AG09309 (cell line): Measurements from ENCODE around the gene PRMT5.
"Not testable (repeated sequence)": the region's sequence is repeated elsewhere in the genome, so short reads cannot be mapped to it uniquely, and the experiment has no call there.

Experiments
- DNase-seq: peaks from one replicate; pipeline ENCODE4 v3.0.0-alpha.2; 2010; ENCODE audit warnings: low read depth
- H3K4me3 ChIP-seq: 2 replicates; pipeline ENCODE4 v1.5.1; 2011; ENCODE audit warnings: mild to moderate bottlenecking, low read depth, low read length, moderate library complexity; ENCODE audit not compliant: control insufficient read depth
- TF ChIP-seq, protein P1 (sequence below): IDR thresholded peaks from 2 replicates; pipeline ENCODE4 v1.5.1; 2011; ENCODE audit warnings: mild to moderate bottlenecking, low read depth, low read length, inconsistent platforms; ENCODE audit not compliant: insufficient read depth, control insufficient read depth; ENCODE audit errors: missing control alignments

The PRMT5 gene

GRCh38 chr14:22962061-22962676 is 33.0 kb upstream of the PRMT5 start:
- TF ChIP-seq, protein P1, sequence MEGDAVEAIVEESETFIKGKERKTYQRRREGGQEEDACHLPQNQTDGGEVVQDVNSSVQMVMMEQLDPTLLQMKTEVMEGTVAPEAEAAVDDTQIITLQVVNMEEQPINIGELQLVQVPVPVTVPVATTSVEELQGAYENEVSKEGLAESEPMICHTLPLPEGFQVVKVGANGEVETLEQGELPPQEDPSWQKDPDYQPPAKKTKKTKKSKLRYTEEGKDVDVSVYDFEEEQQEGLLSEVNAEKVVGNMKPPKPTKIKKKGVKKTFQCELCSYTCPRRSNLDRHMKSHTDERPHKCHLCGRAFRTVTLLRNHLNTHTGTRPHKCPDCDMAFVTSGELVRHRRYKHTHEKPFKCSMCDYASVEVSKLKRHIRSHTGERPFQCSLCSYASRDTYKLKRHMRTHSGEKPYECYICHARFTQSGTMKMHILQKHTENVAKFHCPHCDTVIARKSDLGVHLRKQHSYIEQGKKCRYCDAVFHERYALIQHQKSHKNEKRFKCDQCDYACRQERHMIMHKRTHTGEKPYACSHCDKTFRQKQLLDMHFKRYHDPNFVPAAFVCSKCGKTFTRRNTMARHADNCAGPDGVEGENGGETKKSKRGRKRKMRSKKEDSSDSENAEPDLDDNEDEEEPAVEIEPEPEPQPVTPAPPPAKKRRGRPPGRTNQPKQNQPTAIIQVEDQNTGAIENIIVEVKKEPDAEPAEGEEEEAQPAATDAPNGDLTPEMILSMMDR, result no peak
- H3K4me3 ChIP-seq, result no peak overlapping the region
- no peak for DNase-seq

GRCh38 chr14:22955702-22956569 is 26.8 kb upstream of the PRMT5 start:
- H3K4me3 ChIP-seq, result peak overlapping the region; percentile 51
- DNase-seq, result no peak
- TF ChIP-seq, protein P1, result no peak

- H3K4me3 ChIP-seq, result no peak overlapping the region
- DNase-seq, result no peak
- TF ChIP-seq, protein P1, result no peak
These were observed 23.2 kb upstream of the PRMT5 start for GRCh38 chr14:22952418-22952817.

DNA sequence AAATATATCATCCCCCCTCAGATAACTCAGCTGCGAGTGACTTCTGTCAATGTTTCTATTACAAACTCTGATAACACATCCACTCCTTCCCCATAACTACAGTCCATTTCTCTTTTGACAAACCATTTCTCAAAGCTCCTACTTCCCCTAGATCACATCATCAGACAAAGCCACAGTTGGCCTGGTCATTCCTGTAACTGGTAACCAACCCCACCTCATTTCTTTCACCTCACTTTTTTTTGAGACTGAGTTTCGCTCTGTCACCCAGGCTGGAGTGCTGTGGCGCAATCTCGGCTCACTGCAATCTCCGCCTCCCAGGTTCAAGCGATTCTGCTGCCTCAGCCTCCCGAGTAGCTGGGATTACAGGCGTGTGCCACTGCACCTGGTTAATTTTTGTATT is 22.6 kb upstream of the PRMT5 start:
- H3K4me3 ChIP-seq, DNase-seq: not testable (repeated sequence)

GRCh38 chr14:22945642-22946041 is 16.5 kb upstream of the PRMT5 start:
- H3K4me3 ChIP-seq, result no peak overlapping the region
- TF ChIP-seq, protein P1, result no peak
- DNase-seq, result no peak

DNA sequence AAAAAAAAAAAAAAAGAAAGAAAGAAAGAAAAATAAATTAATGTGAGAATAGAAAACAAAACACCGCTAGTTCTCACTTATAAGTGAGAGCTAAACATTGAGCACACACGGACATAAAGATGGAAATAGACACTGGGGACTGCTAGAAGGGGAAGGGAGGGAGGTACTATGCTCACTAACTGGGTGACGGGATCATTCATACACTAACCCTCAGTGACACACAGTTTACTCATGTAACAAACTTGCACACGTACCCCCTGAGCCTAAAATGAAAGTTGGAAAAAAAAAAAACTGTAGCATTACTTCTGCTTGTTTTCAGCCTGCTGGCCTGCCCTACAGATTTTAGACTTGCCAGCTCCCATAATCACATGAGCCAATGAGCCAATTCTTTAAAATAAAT is 10.5 kb upstream of the PRMT5 start:
- TF ChIP-seq, protein P1, result no peak
- DNase-seq, result peak; percentile 28
- no peak overlapping the region for H3K4me3 ChIP-seq

- no peak overlapping the region for H3K4me3 ChIP-seq
- DNase-seq, result no peak
- TF ChIP-seq, protein P1, result no peak
These were observed 6.0 kb upstream of the PRMT5 start for GRCh38 chr14:22935156-22935555.
